NCI-H2196 (cell line): ENCODE results near the gene CCDC27.

Experiments
- DNase-seq: peaks from one replicate; lab custom pipeline; 2025; ENCODE audit not compliant: unreplicated experiment; lab: John Stamatoyannopoulos, UW

CCDC27 gene

GRCh38 chr1:3816331-3817137 lies 64.3 kb downstream of the CCDC27 start:
- no peak for DNase-seq

DNA sequence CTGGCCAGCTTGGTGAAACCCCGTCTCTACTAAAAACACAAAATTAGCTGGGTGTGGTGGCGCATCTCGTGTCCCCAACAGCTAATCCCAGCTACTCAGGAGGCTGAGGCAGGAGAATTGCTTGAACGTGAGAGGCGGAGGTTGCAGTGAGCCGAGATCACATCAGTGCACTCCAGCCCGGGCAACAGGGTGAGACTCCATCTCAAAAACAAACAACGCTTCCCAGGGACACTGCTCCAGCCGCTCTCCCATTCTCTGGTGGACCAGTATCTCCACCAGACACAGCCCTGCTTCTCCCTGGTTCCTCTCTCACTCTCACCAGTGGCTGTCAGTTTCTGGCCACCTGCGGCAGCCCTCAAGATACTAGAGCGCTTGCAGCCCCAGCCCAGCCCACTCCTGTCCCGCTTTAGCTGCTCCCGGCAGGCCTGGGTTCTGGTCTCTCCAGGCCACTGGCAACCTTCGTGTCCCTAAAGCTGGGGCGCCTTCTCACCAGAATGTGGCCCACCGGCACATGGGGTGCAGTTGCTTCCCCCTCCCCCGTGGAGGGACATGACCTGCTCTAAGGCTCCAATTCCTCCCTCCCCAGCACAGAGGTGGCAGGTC lies 65.0 kb downstream of the CCDC27 start:
- DNase-seq: no peak

- no peak for DNase-seq
Observed at GRCh38 chr1:3817821-3818597, 65.8 kb downstream of the CCDC27 start.

- DNase-seq: no peak
Observed at GRCh38 chr1:3819771-3820200, 67.5 kb downstream of the CCDC27 start.

- DNase-seq: no peak
Observed at GRCh38 chr1:3820316-3820715, 68.1 kb downstream of the CCDC27 start.

DNA sequence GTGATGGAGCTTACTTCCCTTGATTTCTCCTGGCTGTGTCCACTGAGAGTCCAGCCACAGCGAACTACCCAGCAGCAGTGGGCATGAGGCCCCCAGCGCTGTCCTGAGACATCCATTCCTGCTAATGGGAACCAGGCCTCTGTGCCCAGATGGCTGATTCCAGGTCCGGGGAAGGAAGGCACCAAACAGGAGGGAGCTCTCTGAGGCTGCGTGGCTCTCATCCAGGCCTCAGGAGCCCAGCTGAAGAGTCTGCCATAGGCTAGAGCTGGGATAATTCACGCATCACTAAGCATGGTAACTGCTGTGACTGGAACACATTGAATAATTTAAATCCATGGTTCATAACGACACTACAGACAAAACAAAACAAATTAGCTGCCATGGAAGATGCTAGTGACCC lies 68.8 kb downstream of the CCDC27 start:
- DNase-seq: no peak
